Fibroblast of peridontal ligament (primary cell): Measurements from ENCODE around the gene RPS6KL1.
"Not testable (repeated sequence)": the region's sequence is repeated elsewhere in the genome, so short reads cannot be mapped to it uniquely, and the experiment has no call there.

ENCODE experiments used
- DNase-seq: peaks from one replicate; pipeline ENCODE4 v3.0.0-alpha.2; 2010; ENCODE audit errors: extremely low read depth

The RPS6KL1 gene

GRCh38 chr14:74934476-74935359, 11.7 kb upstream of the RPS6KL1 start:
- DNase-seq: no peak

- peak; percentile 38 for DNase-seq
Observed at GRCh38 chr14:74934041-74934440, 11.0 kb upstream of the RPS6KL1 start.

- DNase-seq: not testable (repeated sequence)
Observed at GRCh38 chr14:74932936-74933335, 9.9 kb upstream of the RPS6KL1 start.

- DNase-seq: peak; percentile 45
Observed at GRCh38 chr14:74932401-74932901, 9.4 kb upstream of the RPS6KL1 start.

GRCh38 chr14:74931744-74932143, 8.7 kb upstream of the RPS6KL1 start:
- DNase-seq: not testable (repeated sequence)

GRCh38 chr14:74929242-74929641, 6.2 kb upstream of the RPS6KL1 start:
- no peak for DNase-seq

GRCh38 chr14:74927225-74927624, 4.2 kb upstream of the RPS6KL1 start:
- no peak for DNase-seq

- no peak for DNase-seq
Observed at GRCh38 chr14:74924061-74924460, 1.0 kb upstream of the RPS6KL1 start.

- no peak for DNase-seq
Observed at GRCh38 chr14:74921987-74922751, 891 bp downstream of the RPS6KL1 start.

GRCh38 chr14:74921053-74921620, 1.9 kb downstream of the RPS6KL1 start:
- no peak for DNase-seq

- DNase-seq: no peak
Observed at GRCh38 chr14:74920281-74920680, 2.8 kb downstream of the RPS6KL1 start.

GRCh38 chr14:74919421-74920165, 3.5 kb downstream of the RPS6KL1 start:
- DNase-seq: peak; percentile 24

GRCh38 chr14:74918380-74918779, 4.7 kb downstream of the RPS6KL1 start:
- no peak for DNase-seq

GRCh38 chr14:74917646-74918081, 5.4 kb downstream of the RPS6KL1 start:
- no peak for DNase-seq

- DNase-seq: no peak
Observed at GRCh38 chr14:74917178-74917543, 5.9 kb downstream of the RPS6KL1 start.

GRCh38 chr14:74915826-74916225, 7.2 kb downstream of the RPS6KL1 start:
- no peak for DNase-seq

GRCh38 chr14:74915426-74915825, 7.6 kb downstream of the RPS6KL1 start:
- no peak for DNase-seq

- peak; percentile 87 for DNase-seq
Observed at GRCh38 chr14:74913986-74914573, 9.0 kb downstream of the RPS6KL1 start.

GRCh38 chr14:74913393-74913910, 9.6 kb downstream of the RPS6KL1 start:
- DNase-seq: no peak

GRCh38 chr14:74912801-74913200, 10.3 kb downstream of the RPS6KL1 start:
- no peak for DNase-seq

- no peak for DNase-seq
Observed at GRCh38 chr14:74912111-74912510, 10.9 kb downstream of the RPS6KL1 start.
